DMS153 treated with DMSO at 0.1 percent for 48 hours (cell line): ENCODE data around the gene FREM2.

Experiments used
- DNase-seq: peaks from one replicate; lab custom pipeline; 2025; ENCODE audit not compliant: unreplicated experiment; lab: John Stamatoyannopoulos, UW

The FREM2 gene

GRCh38 chr13:38821770-38822551 is 135.1 kb downstream of the FREM2 start:
- DNase-seq = no peak

DNA sequence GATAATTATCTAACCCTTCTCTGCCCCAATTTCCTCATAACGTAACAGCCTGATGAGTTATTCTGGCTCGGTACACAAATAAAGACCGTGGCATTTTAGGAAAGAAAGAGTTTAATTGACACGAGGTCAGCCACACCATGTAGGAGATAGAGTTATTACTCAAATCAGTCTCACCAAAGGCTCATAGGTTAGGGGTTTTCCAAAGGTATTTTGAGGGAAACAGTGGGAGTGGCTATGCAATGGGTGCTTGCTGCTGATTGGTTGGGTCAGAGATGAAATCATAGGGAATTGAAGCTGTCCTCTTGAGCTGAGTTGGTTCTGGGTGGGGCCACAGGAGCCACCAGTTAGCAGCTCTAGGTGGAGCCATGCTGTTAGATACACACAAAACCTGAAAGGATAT is 137.5 kb downstream of the FREM2 start:
- DNase-seq = no peak

DNA sequence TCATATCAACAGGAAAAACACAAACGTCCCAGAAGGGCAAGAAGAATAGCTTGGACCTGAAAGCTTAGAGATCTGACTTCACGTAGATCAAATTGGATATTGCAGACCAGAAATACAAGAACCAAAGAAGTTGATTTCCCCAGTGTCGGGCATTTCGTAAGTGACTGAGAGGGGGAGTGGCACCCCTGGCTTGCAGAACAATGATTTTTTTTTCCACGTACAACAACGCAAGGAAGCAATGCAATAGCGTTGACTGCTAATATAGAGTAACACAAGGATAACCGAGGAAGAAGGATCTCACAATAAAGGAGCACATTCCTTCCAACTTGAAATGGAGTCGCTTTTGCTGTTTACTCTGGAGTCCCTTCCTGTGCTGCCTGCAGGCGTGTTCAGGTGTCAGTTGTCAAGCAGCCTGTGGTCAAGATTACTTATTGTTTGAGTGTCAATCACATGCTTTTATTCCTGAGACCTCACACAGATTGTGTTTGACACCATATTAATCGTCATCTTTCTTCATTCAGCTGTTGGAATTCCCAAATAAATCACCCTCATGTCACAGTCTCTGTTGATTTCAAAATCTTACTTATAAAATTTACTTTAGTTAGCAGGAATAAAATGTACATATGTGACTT is 139.4 kb downstream of the FREM2 start:
- DNase-seq = no peak

GRCh38 chr13:38830442-38831045 is 143.7 kb downstream of the FREM2 start:
- DNase-seq = no peak

- DNase-seq = no peak
These were observed 157.7 kb downstream of the FREM2 start for GRCh38 chr13:38844581-38844980.

- no peak for DNase-seq
These were observed 161.5 kb downstream of the FREM2 start for GRCh38 chr13:38848360-38848759.

DNA sequence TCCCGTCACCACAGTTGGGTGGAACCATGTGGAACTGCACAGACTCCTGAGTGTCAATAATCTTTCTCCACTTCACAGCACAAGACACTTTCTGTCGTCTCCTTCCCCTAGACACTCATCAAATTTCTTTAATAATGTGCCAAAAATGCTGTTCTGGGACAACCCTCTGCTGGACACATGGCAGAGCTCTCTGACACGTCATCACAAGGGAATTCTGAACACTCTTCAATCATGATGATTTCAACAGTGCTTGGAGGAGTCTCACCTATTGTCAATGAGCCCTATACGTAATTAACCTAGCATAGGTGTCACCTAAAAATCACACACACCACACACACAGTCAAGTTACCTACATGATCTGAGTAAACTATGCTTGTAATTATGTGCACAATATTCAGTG is 162.4 kb downstream of the FREM2 start:
- no peak for DNase-seq

DNA sequence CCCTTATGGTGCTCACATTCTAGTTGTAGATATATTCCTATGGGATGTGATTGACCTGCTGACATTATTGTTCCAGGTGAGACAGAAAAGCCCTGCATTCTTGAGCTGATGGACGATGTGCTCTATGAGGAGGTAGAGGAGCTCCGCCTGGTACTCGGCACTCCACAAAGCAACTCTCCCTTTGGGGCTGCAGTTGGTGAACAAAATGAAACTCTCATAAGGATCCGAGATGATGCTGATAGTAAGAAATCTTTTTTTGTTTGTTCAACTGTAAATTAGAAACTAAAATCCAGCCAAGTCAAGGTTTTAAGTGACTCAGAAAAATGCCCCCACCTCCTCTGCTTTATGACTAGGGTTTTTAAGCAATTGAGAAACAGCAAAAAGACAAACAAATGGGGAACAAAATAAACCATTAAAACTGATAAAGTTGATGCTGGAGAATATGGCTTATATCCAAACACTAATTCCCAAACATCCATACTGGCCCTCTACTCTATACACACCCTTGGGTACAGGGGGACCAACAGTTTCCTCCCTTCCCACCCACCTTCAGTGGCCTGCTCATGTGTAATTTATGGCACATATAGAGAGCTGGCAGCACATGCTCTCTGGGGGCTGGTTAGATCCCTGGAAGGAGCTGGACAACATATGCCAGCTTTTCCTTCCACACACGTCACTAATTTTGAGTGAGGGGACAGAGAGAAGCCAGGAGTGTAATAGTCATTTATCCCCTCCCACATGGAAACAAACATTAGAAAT is 164.2 kb downstream of the FREM2 start:
- no peak for DNase-seq

DNA sequence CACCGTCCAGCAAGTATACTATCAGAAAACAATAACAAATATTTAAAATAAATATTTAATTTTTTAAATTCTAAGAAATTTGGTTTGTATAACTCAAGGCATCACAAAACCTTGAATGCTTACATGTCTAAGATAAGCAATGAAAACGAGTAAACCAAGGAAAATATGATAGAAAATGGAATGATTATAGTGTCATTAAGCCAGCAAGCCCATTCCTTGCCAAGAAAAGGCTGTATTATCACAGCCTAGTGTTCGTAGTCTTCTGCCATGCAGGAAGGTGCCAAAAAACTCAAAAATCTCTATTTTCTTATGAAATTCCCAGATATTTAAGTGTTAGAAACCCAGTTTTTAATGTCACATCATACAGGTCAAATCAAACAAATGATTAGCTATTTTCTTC is 167.3 kb downstream of the FREM2 start:
- DNase-seq = no peak

- DNase-seq = no peak
These were observed 169.2 kb downstream of the FREM2 start for GRCh38 chr13:38856065-38856464.

DNA sequence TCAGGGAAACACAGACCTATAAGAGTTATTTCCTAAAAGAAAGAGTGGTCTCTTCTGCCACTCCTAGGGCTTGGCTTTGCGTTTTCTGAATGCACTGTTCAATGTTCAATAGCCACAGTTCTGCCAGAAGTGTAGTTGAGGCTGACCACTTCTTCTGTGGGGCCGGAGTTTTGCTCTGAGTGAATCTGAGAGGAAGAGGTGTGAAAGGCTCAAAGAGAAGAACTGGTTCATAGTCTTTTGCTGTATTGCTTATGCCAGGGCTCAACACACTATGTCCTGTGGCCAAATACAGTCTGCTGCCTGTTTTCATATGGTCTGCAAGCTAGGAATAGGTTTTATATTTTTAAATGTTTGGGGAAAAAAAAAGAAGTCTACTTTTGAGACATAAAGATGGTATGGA is 175.6 kb downstream of the FREM2 start:
- no peak for DNase-seq

- DNase-seq = no peak
These were observed 176.7 kb downstream of the FREM2 start for GRCh38 chr13:38863536-38863935.

- DNase-seq = no peak
These were observed 179.8 kb downstream of the FREM2 start for GRCh38 chr13:38866649-38867048.

DNA sequence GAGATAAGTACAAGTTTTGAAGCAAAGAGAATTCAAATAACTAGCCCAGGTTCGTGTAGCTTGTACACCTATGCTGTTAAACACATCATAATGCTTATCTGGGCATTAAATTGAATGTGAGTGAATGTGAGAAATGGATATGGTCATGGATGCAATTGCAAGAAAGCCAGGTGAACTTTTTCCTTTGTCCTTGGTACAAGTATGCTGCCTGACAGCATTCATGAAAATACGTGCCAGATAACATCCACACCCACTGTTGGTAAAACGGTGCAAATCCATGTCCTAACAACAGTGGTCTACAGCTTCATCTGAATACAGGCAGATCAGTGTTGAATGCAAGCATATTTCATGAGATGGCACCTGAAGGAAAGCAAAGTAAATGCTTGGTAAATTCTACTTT is 181.5 kb downstream of the FREM2 start:
- DNase-seq = no peak

DNA sequence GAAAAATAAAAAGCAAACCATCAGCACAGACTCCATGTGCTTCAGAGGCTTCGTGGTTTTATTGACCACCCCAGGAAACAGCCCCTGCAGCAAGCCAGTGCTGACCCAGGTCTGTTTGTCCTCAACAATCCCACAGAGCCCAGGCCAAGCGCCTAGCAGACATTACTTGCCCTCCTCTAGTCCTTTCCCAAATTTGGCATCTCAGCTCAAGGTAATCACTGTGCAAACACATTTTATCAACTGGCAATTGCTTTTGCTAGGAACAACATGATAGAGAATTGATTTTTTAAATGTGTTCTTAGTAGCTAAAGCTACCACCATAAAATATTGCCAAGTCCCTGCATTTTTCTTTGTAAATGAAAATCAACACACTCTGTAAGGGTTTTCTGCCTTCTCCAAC is 182.0 kb downstream of the FREM2 start:
- no peak for DNase-seq

DNA sequence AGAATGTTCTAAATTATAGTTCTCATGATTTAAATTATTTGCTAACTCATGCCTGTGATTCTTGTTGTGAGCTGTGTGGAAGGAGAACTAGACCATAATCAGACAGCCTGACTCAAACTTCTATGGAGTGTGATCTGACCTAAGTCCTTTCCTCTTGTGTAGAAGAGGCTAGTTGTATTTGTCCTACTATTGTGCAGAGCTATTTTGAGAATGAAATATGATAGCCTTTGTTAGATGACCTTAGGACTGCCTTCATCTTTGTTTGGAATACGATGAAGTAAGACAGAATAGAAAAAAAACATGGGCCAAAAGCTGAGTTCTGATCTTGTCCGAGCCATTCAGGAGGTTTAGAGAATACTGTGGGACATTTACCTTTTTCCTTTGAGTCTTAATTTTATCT is 184.4 kb downstream of the FREM2 start:
- no peak for DNase-seq

DNA sequence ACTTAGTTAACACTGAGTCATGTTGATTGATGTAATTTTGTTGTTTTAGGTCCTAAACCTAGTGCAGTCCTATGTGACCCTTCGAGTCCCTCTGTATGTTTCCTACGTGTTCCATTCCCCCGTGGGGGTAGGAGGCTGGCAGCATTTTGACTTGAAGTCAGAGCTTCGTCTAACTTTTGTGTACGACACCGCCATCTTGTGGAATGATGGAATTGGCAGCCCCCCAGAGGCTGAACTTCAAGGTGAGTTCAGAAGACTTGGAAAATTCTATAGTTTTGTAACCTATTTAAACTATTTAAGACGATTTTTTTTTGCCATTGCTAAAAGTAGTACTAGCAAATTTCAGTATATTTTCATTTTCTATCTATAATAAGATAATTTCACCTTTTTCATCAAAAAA is 185.8 kb downstream of the FREM2 start:
- no peak for DNase-seq

DNA sequence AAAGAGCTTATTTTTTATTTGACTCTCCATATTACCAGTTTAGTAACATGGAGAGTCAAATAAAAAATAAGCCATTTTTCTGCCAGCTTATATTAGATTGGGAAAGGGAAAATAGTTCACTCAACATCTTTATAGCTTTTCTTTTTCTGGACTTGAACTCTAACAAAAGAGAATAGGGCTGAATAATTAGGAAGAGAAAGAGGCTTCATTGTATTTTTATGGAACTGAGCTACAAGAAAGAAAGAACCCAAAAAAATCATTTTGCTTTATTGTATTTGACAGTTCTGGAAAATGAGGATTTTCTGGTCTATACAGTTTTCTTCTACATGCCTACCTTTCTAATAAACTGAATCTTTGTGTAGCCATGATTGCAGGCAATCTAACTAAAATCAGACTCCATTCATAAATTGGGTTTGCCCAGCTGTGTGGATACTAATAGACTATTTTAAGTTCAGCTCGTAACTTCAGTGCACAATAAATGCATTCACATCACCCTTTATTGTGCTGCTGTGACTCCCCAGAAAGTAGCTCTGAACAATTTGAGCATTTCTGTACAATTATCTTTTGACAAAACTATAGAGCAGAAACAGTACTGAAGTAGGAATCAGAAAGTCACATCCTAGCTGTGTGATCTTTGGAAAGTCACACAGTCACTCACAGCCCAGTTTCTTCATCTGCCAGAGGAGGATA is 188.5 kb downstream of the FREM2 start:
- no peak for DNase-seq

GRCh38 chr13:38879278-38879677 is 192.4 kb downstream of the FREM2 start:
- no peak for DNase-seq

DNA sequence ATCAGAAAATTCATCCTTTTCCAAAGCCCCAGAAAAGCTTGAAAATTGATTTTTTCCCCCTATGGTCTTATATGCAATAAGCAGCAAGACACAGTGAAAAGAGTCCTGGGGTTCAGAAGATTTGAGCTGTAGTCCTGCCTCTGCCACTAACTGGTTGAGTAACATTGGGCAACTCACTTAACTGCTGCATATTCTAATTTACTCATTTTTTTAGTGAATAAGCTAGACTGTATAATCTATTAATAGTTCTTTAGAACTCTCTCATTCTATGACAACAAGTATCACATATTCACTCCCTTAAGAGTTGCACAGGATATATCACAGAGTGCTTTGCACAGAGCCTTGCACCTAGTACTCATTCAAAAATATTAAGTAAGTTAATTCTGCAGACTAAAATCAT is 192.9 kb downstream of the FREM2 start:
- no peak for DNase-seq

GRCh38 chr13:38880397-38880796 is 193.5 kb downstream of the FREM2 start:
- no peak for DNase-seq
